Osteocyte (in vitro differentiated cells): Measurements from ENCODE around the gene CCR7. TPM values are rescaled to one million over a fixed set of nuclear protein-coding genes. Genes with fewer than 3 reads are reported as not detected.

ENCODE experiments used
- DNase-seq: peaks from one replicate; pipeline ENCODE4 v3.0.0; 2021; ENCODE audit warnings: mixed read lengths; ENCODE audit not compliant: unreplicated experiment; ENCODE audit errors: extremely low spot score
- H3K27ac Mint-ChIP-seq: one replicate; pipeline ENCODE4 v1.8.0; 2021; ENCODE audit warnings: mild to moderate bottlenecking, mixed read lengths; ENCODE audit not compliant: unreplicated experiment
- H3K27me3 Mint-ChIP-seq: one replicate; pipeline ENCODE4 v1.8.0; 2021; ENCODE audit warnings: mixed read lengths; ENCODE audit not compliant: unreplicated experiment
- H3K36me3 Mint-ChIP-seq: one replicate; pipeline ENCODE4 v1.8.0; 2021; ENCODE audit warnings: mixed read lengths; ENCODE audit not compliant: unreplicated experiment
- H3K4me1 Mint-ChIP-seq: one replicate; pipeline ENCODE4 v1.8.0; 2021; ENCODE audit warnings: mixed read lengths; ENCODE audit not compliant: unreplicated experiment
- H3K4me3 Mint-ChIP-seq: one replicate; pipeline ENCODE4 v1.8.0; 2021; ENCODE audit warnings: mild to moderate bottlenecking, moderate library complexity, mixed read lengths; ENCODE audit not compliant: unreplicated experiment
- H3K9me3 Mint-ChIP-seq: one replicate; pipeline ENCODE4 v1.8.0; 2021; ENCODE audit warnings: mixed read lengths; ENCODE audit not compliant: unreplicated experiment
- total RNA-seq: library from RNA; stranded (reverse); gene quantifications from 2 replicates; pipeline ENCODE4 v1.2.1, GENCODE V29; 2021
- TF ChIP-seq, protein P1 (sequence below): fragments of 200-600 bp; sonication (generic); IDR thresholded peaks from 2 replicates; pipeline ENCODE4 v1.5.0; 2021; ENCODE audit warnings: antibody characterized with exemption, mild to moderate bottlenecking, moderate library complexity

Gene CCR7
- total RNA-seq, 1 donor from 2014 or later, result not detected

- TF ChIP-seq, protein P1, sequence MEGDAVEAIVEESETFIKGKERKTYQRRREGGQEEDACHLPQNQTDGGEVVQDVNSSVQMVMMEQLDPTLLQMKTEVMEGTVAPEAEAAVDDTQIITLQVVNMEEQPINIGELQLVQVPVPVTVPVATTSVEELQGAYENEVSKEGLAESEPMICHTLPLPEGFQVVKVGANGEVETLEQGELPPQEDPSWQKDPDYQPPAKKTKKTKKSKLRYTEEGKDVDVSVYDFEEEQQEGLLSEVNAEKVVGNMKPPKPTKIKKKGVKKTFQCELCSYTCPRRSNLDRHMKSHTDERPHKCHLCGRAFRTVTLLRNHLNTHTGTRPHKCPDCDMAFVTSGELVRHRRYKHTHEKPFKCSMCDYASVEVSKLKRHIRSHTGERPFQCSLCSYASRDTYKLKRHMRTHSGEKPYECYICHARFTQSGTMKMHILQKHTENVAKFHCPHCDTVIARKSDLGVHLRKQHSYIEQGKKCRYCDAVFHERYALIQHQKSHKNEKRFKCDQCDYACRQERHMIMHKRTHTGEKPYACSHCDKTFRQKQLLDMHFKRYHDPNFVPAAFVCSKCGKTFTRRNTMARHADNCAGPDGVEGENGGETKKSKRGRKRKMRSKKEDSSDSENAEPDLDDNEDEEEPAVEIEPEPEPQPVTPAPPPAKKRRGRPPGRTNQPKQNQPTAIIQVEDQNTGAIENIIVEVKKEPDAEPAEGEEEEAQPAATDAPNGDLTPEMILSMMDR, result no peak
- Mint-ChIP-seq H3K27me3 (peaks cover 36% of the 10 kb centered on the region), H3K4me1 (no peaks in the 10 kb centered on the region), H3K36me3 (no peaks in the 10 kb centered on the region), H3K4me3 (no peak overlapping the region), H3K27ac (no peak overlapping the region), H3K9me3 (no peaks in the 10 kb centered on the region)
- peak; percentile 32 for DNase-seq
Measured at GRCh38 chr17:40605306-40605705, 40.0 kb upstream of the CCR7 start.

DNA sequence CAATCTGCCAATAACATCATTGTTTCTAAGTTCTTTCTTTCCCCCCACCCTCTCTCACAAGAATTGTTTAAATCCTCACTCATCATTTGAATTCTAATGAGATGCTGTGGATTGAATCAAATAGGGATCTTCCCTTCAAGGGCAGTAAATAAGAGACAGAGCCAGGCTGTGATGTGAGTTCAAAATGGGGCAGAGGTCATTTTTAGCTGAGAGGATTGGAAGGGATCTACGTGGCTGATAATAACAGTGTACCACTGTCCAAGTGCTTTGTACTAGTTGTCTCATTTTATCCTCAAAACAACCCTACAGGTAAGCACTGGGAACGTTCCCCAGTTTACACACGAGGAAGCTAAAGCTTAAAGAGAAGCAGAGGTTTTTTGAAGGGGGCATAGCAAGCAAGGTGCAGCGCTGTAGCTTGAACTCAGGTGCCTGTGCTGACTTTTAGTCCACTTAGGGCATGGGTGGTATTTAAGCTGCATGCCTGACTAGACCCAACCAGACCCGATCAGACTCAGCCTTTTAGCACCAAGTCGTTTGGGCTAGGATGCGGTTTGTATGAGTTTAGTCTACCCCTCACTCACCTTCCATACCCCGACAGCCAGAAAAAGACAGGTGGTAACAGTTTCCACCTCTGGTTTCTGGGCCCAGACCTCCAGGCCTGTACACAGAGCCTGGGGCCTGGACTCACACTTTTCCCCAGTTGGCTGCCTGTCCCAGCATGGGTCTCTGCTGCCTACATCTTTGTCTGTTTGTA, 39.2 kb upstream of the CCR7 start:
- no peaks in the 10 kb centered on the region for H3K4me1 Mint-ChIP-seq
- no peaks in the 10 kb centered on the region for H3K36me3 Mint-ChIP-seq
- no peaks in the 10 kb centered on the region for H3K9me3 Mint-ChIP-seq
- H3K27me3 Mint-ChIP-seq, result peaks cover 36% of the 10 kb centered on the region
- no peak overlapping the region for H3K4me3 Mint-ChIP-seq
- TF ChIP-seq, protein P1, result no peak
- no peak overlapping the region for H3K27ac Mint-ChIP-seq
- DNase-seq, result peak; percentile 53

- no peaks in the 10 kb centered on the region for H3K9me3 Mint-ChIP-seq
- H3K36me3 Mint-ChIP-seq, result no peaks in the 10 kb centered on the region
- H3K4me1 Mint-ChIP-seq, result peaks cover 2% of the 10 kb centered on the region
- no peak overlapping the region for H3K4me3 Mint-ChIP-seq
- no peak overlapping the region for H3K27ac Mint-ChIP-seq
- TF ChIP-seq, protein P1, result no peak
- H3K27me3 Mint-ChIP-seq, result peaks cover 29% of the 10 kb centered on the region
- DNase-seq, result peak; percentile 67
Measured at GRCh38 chr17:40602445-40603443, 37.5 kb upstream of the CCR7 start.

- TF ChIP-seq, protein P1, result no peak
- no peaks in the 10 kb centered on the region for H3K9me3 Mint-ChIP-seq
- peak; percentile 36 for DNase-seq
- no peak overlapping the region for H3K4me3 Mint-ChIP-seq
- H3K36me3 Mint-ChIP-seq, result no peaks in the 10 kb centered on the region
- H3K4me1 Mint-ChIP-seq, result peaks cover 2% of the 10 kb centered on the region
- no peak overlapping the region for H3K27ac Mint-ChIP-seq
- peaks cover 22% of the 10 kb centered on the region for H3K27me3 Mint-ChIP-seq
Measured at GRCh38 chr17:40600486-40601046, 35.3 kb upstream of the CCR7 start.

DNA sequence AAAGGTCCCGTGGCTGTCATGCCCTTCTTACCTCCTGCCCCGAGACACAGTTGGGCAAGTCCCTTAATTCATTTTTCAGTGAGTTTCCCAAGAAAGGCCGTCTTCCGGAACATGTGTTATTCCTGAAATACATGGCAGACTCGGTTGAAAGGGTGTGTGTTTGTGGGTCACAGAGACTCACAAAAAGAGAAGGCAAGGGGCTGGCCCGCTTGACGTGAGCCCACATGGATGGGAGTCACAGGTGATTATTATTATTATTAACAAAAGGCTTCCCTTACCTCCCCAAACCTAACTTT, 34.1 kb upstream of the CCR7 start:
- DNase-seq, result peak; percentile 32
- H3K4me3 Mint-ChIP-seq, result no peak overlapping the region
- peaks cover 24% of the 10 kb centered on the region for H3K27me3 Mint-ChIP-seq
- no peaks in the 10 kb centered on the region for H3K9me3 Mint-ChIP-seq
- TF ChIP-seq, protein P1, result no peak
- no peak overlapping the region for H3K27ac Mint-ChIP-seq
- no peaks in the 10 kb centered on the region for H3K36me3 Mint-ChIP-seq
- H3K4me1 Mint-ChIP-seq, result peaks cover 2% of the 10 kb centered on the region
